HEK293T (cell line): ENCODE measurements around the gene INPP4B.

Experiments used
- CTCF ChIA-PET: fragments of 350-600 bp; formaldehyde crosslinking; extraction: SDS; loops from one replicate; lab custom pipeline; 2021; ENCODE audit warnings: antibody characterized with exemption, inconsistent platforms; lab: Yijun Ruan, JAX
- POLR2A ChIA-PET: fragments of 350-600 bp; formaldehyde crosslinking; extraction: SDS; loops from one replicate; lab custom pipeline; 2020; ENCODE audit warnings: antibody characterized with exemption, inconsistent platforms; lab: Yijun Ruan, JAX
- DNase-seq: peaks from one replicate; pipeline ENCODE4 v3.0.0; 2012; ENCODE audit warnings: mixed read lengths; ENCODE audit errors: extremely low spot score
- ARNT ChIP-seq: fragments of 450-650 bp; IDR thresholded peaks from 2 replicates; pipeline ENCODE4 v1.6.1; 2017; ENCODE audit warnings: mild to moderate bottlenecking
- BHLHE40 ChIP-seq: fragments of 450-650 bp; IDR thresholded peaks from 2 replicates; pipeline ENCODE4 v1.6.1; 2016; ENCODE audit warnings: mild to moderate bottlenecking, moderate library complexity, borderline replicate concordance
- CTBP1 ChIP-seq: fragments of 450-650 bp; IDR thresholded peaks from 2 replicates; pipeline ENCODE4 v1.6.1; 2016; ENCODE audit warnings: borderline replicate concordance
- ELF4 ChIP-seq: fragments of 450-650 bp; IDR thresholded peaks from 2 replicates; pipeline ENCODE4 v1.6.1; 2017; ENCODE audit warnings: antibody characterized with exemption
- FOXA1 ChIP-seq: fragments of 450-650 bp; IDR thresholded peaks from 2 replicates; pipeline ENCODE4 v1.6.1; 2016; ENCODE audit warnings: mild to moderate bottlenecking
- FOXK2 ChIP-seq: fragments of 450-650 bp; IDR thresholded peaks from 2 replicates; pipeline ENCODE4 v1.6.1; 2016; ENCODE audit warnings: mild to moderate bottlenecking
- FOXM1 ChIP-seq: fragments of 450-650 bp; IDR thresholded peaks from 2 replicates; pipeline ENCODE4 v1.6.1; 2017; ENCODE audit warnings: mild to moderate bottlenecking, borderline replicate concordance
- HDGF ChIP-seq: fragments of 450-650 bp; IDR thresholded peaks from 2 replicates; pipeline ENCODE4 v1.6.1; 2017; ENCODE audit warnings: antibody characterized with exemption, borderline replicate concordance
- L3MBTL2 ChIP-seq: fragments of 450-650 bp; conservative IDR thresholded peaks from 2 replicates; pipeline ENCODE4 v1.6.1; 2016; ENCODE audit warnings: mild to moderate bottlenecking
- LEF1 ChIP-seq: fragments of 450-650 bp; IDR thresholded peaks from 2 replicates; pipeline ENCODE4 v1.6.1; 2017; ENCODE audit warnings: mild to moderate bottlenecking, borderline replicate concordance
- NFRKB ChIP-seq: fragments of 450-650 bp; IDR thresholded peaks from 2 replicates; pipeline ENCODE4 v1.6.1; 2016; ENCODE audit warnings: mild to moderate bottlenecking, moderate library complexity
- PKNOX1 ChIP-seq: fragments of 450-650 bp; IDR thresholded peaks from 2 replicates; pipeline ENCODE4 v1.6.1; 2016
- SP1 ChIP-seq: fragments of 450-650 bp; IDR thresholded peaks from 2 replicates; pipeline ENCODE4 v1.6.1; 2017
- SUZ12 ChIP-seq: fragments of 450-650 bp; IDR thresholded peaks from 2 replicates; pipeline ENCODE4 v1.6.1; 2016; ENCODE audit warnings: mild to moderate bottlenecking
- TARDBP ChIP-seq: fragments of 450-650 bp; IDR thresholded peaks from 2 replicates; pipeline ENCODE4 v1.6.1; 2016
- ZNF384 ChIP-seq: fragments of 450-650 bp; IDR thresholded peaks from 2 replicates; pipeline ENCODE4 v1.6.1; 2016

Gene INPP4B

GRCh38 chr4:142287371-142287770, 558.7 kb downstream of the INPP4B start:
- DNase-seq, result no peak
- ChIA-PET POLR2A (no interaction called here), CTCF (no interaction called here)
- no peak for TF ChIP-seq FOXA1
- TF ChIP-seq ZNF384, result no peak
- no peak for TF ChIP-seq SP1
- no peak for TF ChIP-seq FOXM1
- TF ChIP-seq ELF4, result no peak
- TF ChIP-seq BHLHE40, result no peak
- no peak for TF ChIP-seq SUZ12
- TF ChIP-seq FOXK2, result no peak

- TF ChIP-seq ELF4 (no peak), LEF1 (no peak), SUZ12 (no peak), HDGF (no peak), CTBP1 (no peak), BHLHE40 (no peak)
- CTCF ChIA-PET, result no interaction called here
- no peak for DNase-seq
- POLR2A ChIA-PET, result no interaction called here
These were observed 560.9 kb downstream of the INPP4B start for GRCh38 chr4:142285222-142285583.

GRCh38 chr4:142284402-142285221, 561.5 kb downstream of the INPP4B start:
- ChIA-PET CTCF (no interaction called here), POLR2A (no interaction called here)
- TF ChIP-seq ELF4 (no peak), ZNF384 (no peak), SUZ12 (no peak), ARNT (no peak), PKNOX1 (no peak), LEF1 (no peak), FOXA1 (no peak), FOXK2 (no peak), TARDBP (no peak), FOXM1 (no peak), HDGF (no peak), CTBP1 (no peak), L3MBTL2 (no peak), BHLHE40 (no peak), NFRKB (no peak)
- no peak for DNase-seq

GRCh38 chr4:142282870-142283431, 563.1 kb downstream of the INPP4B start:
- ChIA-PET CTCF (interaction anchor here (0.7 to 1.6 kb wide), 7 partner anchors 10 to 541 kb away, joined by 3 to 4 read pairs (median 3); no protein-coding TSS in a partner anchor), POLR2A (no interaction called here)
- TF ChIP-seq NFRKB, result no peak
- no peak for TF ChIP-seq L3MBTL2
- no peak for TF ChIP-seq LEF1
- no peak for TF ChIP-seq FOXM1
- TF ChIP-seq HDGF, result no peak
- no peak for TF ChIP-seq ZNF384
- no peak for TF ChIP-seq FOXA1
- TF ChIP-seq BHLHE40, result no peak
- TF ChIP-seq TARDBP, result no peak
- TF ChIP-seq PKNOX1, result no peak
- TF ChIP-seq ARNT, result no peak
- TF ChIP-seq SUZ12, result no peak
- TF ChIP-seq SP1, result no peak
- TF ChIP-seq ELF4, result no peak
- no peak for TF ChIP-seq CTBP1
- no peak for TF ChIP-seq FOXK2
- no peak for DNase-seq

GRCh38 chr4:142281999-142282398, 564.1 kb downstream of the INPP4B start:
- TF ChIP-seq TARDBP, result no peak
- no peak for TF ChIP-seq FOXM1
- TF ChIP-seq SP1, result no peak
- no peak for TF ChIP-seq LEF1
- TF ChIP-seq L3MBTL2, result no peak
- TF ChIP-seq ARNT, result no peak
- TF ChIP-seq FOXA1, result no peak
- no peak for TF ChIP-seq FOXK2
- DNase-seq, result no peak
- CTCF ChIA-PET, result interaction anchor here (1.2 to 1.5 kb wide), 3 partner anchors 9 to 438 kb away, joined by 3 to 4 read pairs (median 3); no protein-coding TSS in a partner anchor
- POLR2A ChIA-PET, result no interaction called here

GRCh38 chr4:142278663-142279062, 567.4 kb downstream of the INPP4B start:
- CTCF ChIA-PET, result no interaction called here
- DNase-seq, result no peak
- POLR2A ChIA-PET, result no interaction called here
- TF ChIP-seq FOXM1 (no peak), CTBP1 (no peak), SP1 (no peak), FOXK2 (no peak), LEF1 (no peak)

- TF ChIP-seq NFRKB (no peak), ZNF384 (no peak), LEF1 (no peak), HDGF (no peak), L3MBTL2 (no peak), SP1 (no peak), ARNT (no peak), FOXA1 (no peak)
- DNase-seq, result no peak
- ChIA-PET POLR2A (no interaction called here), CTCF (no interaction called here)
These were observed 567.9 kb downstream of the INPP4B start for GRCh38 chr4:142278171-142278570.
